ENCODE data around the gene FBXW12.
"Not testable (repeated sequence)": the region's sequence is repeated elsewhere in the genome, so short reads cannot be mapped to it uniquely, and the experiment has no call there.

Gene FBXW12

DNA sequence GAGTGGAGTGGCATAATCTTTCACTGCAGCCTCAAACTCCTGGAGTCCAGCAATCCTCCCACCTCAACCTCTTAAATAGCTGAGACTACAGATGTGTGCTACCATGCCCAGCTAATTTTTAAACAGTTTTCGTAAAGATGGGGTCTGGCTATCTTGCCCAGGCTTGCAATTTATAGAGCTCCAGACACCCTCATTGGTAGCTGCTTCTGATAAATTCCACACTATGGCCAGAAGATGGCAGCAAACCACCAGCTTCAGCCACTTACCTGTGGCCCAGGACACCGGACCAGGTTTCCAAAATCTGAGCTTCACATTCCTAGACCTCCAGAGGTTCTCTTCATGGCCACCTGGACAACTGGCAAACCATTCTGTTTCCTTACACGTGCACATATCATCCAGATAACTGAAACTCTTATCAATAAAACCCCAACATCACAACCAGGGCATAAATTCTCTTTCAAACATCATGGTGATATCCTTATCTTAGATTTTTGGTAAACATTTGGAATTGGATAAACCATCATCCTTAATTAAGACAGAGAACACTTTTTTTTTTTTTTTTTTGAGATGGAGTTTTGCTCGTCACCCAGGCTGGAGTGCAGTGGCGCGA is 28.9 kb downstream of the FBXW12 start:
- Mint-ChIP-seq H3K27ac (no peak overlapping the region), H3K9me3 (ENCODE audit: low read depth) (no peaks in the 10 kb centered on the region), H3K36me3 (no peaks in the 10 kb centered on the region), H3K4me3 (no peak overlapping the region), H3K27me3 (peaks cover under 1% of the 10 kb centered on the region), H3K4me1 (ENCODE audit: low read depth) (no peaks in the 10 kb centered on the region)

DNA sequence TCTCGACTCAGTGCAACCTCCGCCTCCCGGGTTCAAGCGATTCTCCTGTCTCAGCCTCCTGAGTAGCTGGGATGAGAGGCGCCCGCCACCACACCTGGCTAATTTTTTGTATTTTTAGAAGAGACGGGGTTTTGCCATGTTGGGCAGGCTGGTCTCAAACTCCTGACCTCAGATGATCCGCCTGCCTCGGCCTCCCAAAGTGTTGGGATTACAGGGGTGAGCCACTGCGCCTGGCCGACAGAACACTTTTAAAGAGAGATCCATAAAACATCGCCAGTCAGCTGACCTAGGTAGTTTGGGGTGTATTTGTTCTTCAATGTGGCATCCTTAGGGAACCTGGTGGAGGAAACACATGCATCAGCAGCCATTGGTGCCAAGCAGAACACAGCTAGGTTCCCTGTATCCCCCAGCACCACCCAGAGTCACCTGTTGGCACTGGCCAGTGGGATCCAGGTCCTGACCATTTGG is 29.4 kb downstream of the FBXW12 start:
- H3K36me3 Mint-ChIP-seq; H3K9me3 Mint-ChIP-seq (ENCODE audit: low read depth); H3K27me3 Mint-ChIP-seq; H3K4me1 Mint-ChIP-seq (ENCODE audit: low read depth); H3K27ac Mint-ChIP-seq; H3K4me3 Mint-ChIP-seq: not testable (repeated sequence)

- H3K4me3 Mint-ChIP-seq: no peak overlapping the region
- H3K9me3 Mint-ChIP-seq (ENCODE audit: low read depth): no peaks in the 10 kb centered on the region
- H3K4me1 Mint-ChIP-seq (ENCODE audit: low read depth): no peaks in the 10 kb centered on the region
- no peak overlapping the region for H3K27ac Mint-ChIP-seq
- no peaks in the 10 kb centered on the region for H3K36me3 Mint-ChIP-seq
- no peaks in the 10 kb centered on the region for H3K27me3 Mint-ChIP-seq
These were observed 30.3 kb downstream of the FBXW12 start for GRCh38 chr3:48402281-48402732.

- H3K4me1 Mint-ChIP-seq (ENCODE audit: low read depth): no peaks in the 10 kb centered on the region
- no peak overlapping the region for H3K27ac Mint-ChIP-seq
- no peaks in the 10 kb centered on the region for H3K27me3 Mint-ChIP-seq
- H3K4me3 Mint-ChIP-seq: no peak overlapping the region
- H3K9me3 Mint-ChIP-seq (ENCODE audit: low read depth): no peaks in the 10 kb centered on the region
- H3K36me3 Mint-ChIP-seq: no peaks in the 10 kb centered on the region
These were observed 30.9 kb downstream of the FBXW12 start for GRCh38 chr3:48402907-48403306.

- no peaks in the 10 kb centered on the region for H3K36me3 Mint-ChIP-seq
- H3K4me3 Mint-ChIP-seq: no peak overlapping the region
- no peak overlapping the region for H3K27ac Mint-ChIP-seq
- H3K27me3 Mint-ChIP-seq: no peaks in the 10 kb centered on the region
- H3K9me3 Mint-ChIP-seq (ENCODE audit: low read depth): no peaks in the 10 kb centered on the region
- H3K4me1 Mint-ChIP-seq (ENCODE audit: low read depth): no peaks in the 10 kb centered on the region
These were observed 31.8 kb downstream of the FBXW12 start for GRCh38 chr3:48403533-48404439.

GRCh38 chr3:48404440-48405342 is 32.7 kb downstream of the FBXW12 start:
- H3K4me1 Mint-ChIP-seq (ENCODE audit: low read depth): no peaks in the 10 kb centered on the region
- H3K27ac Mint-ChIP-seq: no peak overlapping the region
- H3K4me3 Mint-ChIP-seq: no peak overlapping the region
- H3K27me3 Mint-ChIP-seq: no peaks in the 10 kb centered on the region
- no peaks in the 10 kb centered on the region for H3K36me3 Mint-ChIP-seq
- H3K9me3 Mint-ChIP-seq (ENCODE audit: low read depth): no peaks in the 10 kb centered on the region

DNA sequence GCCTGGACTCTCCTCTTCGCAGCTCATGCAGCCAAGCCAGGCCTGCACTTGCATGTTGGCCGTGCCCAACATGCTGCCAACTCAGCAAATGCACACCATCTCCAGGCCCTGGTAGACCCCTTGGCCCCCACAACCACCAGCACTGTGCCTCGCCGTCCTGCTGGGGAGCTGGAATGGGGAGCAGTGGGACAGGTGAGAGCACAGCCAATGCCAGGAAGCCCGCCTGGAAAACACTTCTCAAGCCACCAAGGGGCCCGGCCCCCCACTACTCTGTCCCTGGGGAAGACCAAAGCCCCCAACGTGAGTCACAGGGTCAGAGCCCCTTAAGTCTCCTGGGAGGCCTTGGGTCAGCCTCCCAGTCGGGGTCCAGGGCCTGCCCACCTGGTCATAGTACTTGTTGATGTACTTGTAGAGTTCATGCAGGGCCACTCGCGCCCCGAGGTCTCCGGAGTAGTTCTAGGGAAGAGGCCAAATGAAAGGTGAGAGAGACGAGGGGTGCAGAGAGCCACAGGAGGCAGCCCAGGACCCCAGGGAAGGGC is 33.4 kb downstream of the FBXW12 start:
- Mint-ChIP-seq H3K4me1 (ENCODE audit: low read depth) (no peaks in the 10 kb centered on the region), H3K36me3 (no peaks in the 10 kb centered on the region), H3K27me3 (no peaks in the 10 kb centered on the region), H3K27ac (no peak overlapping the region), H3K4me3 (no peak overlapping the region), H3K9me3 (ENCODE audit: low read depth) (no peaks in the 10 kb centered on the region)

DNA sequence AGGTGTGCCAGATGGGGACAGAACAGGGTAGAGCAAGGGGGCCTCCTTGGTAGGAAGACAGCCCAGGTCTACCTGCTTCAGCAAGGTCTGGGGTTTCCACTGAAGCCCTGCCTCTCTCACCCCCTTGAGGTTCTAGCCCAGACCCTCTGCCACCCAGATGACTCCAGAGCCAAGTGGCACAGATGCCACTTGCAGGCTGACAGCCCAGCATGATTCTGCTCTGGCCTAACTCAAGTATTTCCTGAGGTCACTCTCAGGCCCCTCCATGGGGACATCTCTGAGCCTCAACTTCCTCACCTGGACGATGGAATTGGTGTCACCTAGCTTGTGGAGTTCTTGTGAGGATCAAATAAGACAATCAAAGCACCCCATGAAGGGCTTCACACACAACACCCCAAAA is 34.0 kb downstream of the FBXW12 start:
- no peaks in the 10 kb centered on the region for H3K36me3 Mint-ChIP-seq
- no peaks in the 10 kb centered on the region for H3K27me3 Mint-ChIP-seq
- H3K4me1 Mint-ChIP-seq (ENCODE audit: low read depth): no peaks in the 10 kb centered on the region
- no peaks in the 10 kb centered on the region for H3K9me3 Mint-ChIP-seq (ENCODE audit: low read depth)
- no peak overlapping the region for H3K27ac Mint-ChIP-seq
- H3K4me3 Mint-ChIP-seq: no peak overlapping the region

GRCh38 chr3:48406443-48407431 is 34.7 kb downstream of the FBXW12 start:
- Mint-ChIP-seq H3K27ac (no peak overlapping the region), H3K27me3 (no peaks in the 10 kb centered on the region), H3K4me1 (ENCODE audit: low read depth) (no peaks in the 10 kb centered on the region)

GRCh38 chr3:48407542-48408099 is 35.6 kb downstream of the FBXW12 start:
- Mint-ChIP-seq H3K9me3 (ENCODE audit: low read depth) (no peaks in the 10 kb centered on the region), H3K36me3 (no peaks in the 10 kb centered on the region), H3K27ac (no peak overlapping the region), H3K4me3 (no peak overlapping the region), H3K27me3 (no peaks in the 10 kb centered on the region), H3K4me1 (ENCODE audit: low read depth) (no peaks in the 10 kb centered on the region)

More at GRCh38 chr3:48406443-48407431, 34.7 kb downstream of the FBXW12 start:
- Mint-ChIP-seq H3K36me3 (no peaks in the 10 kb centered on the region), H3K9me3 (ENCODE audit: low read depth) (no peaks in the 10 kb centered on the region), H3K4me3 (no peak overlapping the region)

DNA sequence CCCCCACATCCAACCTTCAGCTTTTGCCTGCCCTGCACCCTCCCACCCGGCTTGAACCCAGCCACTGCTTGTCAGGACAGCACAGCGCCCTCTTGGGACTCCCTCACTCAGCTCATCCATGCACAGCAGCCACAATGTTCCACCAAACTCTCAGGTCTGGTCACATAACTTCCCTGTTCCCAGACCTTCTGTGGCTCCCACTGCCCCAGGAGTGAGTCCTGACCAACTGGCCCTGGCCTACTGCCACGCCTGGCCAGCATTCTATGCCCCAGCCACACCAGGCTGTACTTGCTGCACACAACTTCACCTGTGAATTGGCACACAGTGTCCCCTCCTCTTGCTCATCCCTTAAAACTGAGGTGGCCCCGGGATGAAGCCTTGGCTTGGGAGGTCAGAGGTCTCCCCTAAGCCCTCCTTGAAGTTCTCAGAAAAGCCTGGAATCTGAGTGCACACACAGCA is 36.8 kb downstream of the FBXW12 start:
- no peaks in the 10 kb centered on the region for H3K36me3 Mint-ChIP-seq
- H3K27ac Mint-ChIP-seq: no peak overlapping the region
- H3K27me3 Mint-ChIP-seq: no peaks in the 10 kb centered on the region
- no peak overlapping the region for H3K4me3 Mint-ChIP-seq
- no peaks in the 10 kb centered on the region for H3K9me3 Mint-ChIP-seq (ENCODE audit: low read depth)
- H3K4me1 Mint-ChIP-seq (ENCODE audit: low read depth): no peaks in the 10 kb centered on the region

DNA sequence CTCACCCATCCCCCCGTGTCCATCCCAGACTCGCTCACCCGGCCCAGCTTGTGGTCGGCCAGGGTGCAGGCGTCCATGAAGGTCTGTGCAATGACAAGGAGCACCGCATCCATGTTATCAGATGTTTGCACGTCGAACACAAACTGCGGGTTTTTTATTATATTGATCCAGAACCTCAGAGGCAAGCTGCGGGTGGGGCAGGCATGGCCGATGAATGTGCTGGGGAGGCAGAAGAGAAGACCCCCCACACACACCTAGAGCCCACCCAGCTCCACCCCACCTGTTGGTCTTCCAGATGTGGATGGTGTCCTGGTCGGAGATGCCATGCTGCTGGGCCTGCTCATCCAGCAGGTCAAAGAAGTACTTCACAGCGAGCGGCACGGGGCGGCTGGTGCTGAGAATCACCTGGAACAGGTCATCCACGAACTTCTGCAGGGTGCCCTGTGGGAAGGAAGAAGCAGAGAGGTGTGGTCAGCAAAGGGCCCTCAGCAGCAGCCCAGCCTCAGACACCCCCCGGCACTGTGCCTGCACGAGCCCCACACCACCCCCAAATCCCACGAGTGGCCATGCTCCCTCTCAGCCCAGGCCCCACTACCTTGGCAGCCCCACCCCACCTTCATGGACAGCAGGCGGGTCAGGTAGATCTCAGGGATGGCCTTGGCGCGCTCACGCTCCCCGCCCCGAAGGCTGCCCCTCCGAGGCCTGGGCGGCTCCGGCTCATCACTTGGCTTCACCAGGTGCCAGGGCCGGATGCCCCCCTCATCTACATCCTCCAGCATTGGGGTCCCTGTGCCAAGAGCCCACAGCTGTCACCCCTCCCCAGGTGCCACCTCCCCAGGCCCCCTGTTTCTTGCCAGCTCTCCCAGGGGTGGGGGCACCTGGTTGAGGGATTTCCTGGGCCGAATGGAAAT is 37.5 kb downstream of the FBXW12 start:
- Mint-ChIP-seq H3K27ac (no peak overlapping the region), H3K4me3 (no peak overlapping the region), H3K4me1 (ENCODE audit: low read depth) (no peaks in the 10 kb centered on the region), H3K36me3 (no peaks in the 10 kb centered on the region), H3K27me3 (no peaks in the 10 kb centered on the region), H3K9me3 (ENCODE audit: low read depth) (no peaks in the 10 kb centered on the region)

Measured in activated naive CD8-positive, alpha-beta T cell (primary cell).